ENCODE data around the gene XRN2. TPM values are rescaled to one million over a fixed set of nuclear protein-coding genes. Genes with fewer than 3 reads are reported as not detected.

XRN2 gene
- total and polyA plus RNA-seq, 4 donors: 20.9 to 40.3 (median 25.2) TPM

DNA sequence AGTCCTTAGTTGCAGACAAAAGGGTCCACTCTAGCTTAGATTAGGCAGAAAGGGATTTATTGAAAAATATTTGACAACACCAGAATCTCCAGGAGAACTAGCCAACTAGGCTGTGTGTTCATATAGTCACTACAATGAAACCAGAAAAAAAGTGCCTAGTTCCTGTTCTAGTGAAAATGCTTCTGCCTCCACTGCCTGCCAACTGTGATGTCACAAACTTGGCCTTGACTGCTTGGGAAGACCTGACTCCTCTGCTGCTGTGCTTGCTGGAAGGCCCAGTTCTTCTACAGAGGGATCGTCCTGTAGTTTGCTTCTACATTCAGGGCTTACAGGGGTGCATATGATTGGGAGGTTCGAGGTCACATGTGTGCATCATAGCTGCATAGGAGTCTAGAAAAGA is 40.3 kb upstream of the XRN2 start:
- Histone ChIP-seq H3K4me1 (ENCODE audit: control insufficient read depth in 4 of 4, insufficient read depth in 4 of 4, low read length in 3 of 4) (no peaks in the 10 kb centered on the region), H3K27ac (ENCODE audit: low read depth in 1 of 2, low read length in 2 of 2) (no peak overlapping the region), H3K9ac (ENCODE audit: low read depth in 1 of 2, low read length in 2 of 2) (no peak overlapping the region), H3K36me3 (ENCODE audit: control insufficient read depth in 4 of 4, insufficient read depth in 3 of 4, low read depth in 1 of 4, low read length in 3 of 4) (no peaks in the 10 kb centered on the region), H3K9me3 (ENCODE audit: control insufficient read depth in 4 of 4, low read length in 3 of 4) (peaks cover 0 to 6% (median 5%) of the 10 kb centered on the region in 4 donors), H3K27me3 (ENCODE audit: control insufficient read depth in 4 of 4, insufficient read depth in 4 of 4, low read length in 3 of 4) (no peaks in the 10 kb centered on the region), H3K4me3 (ENCODE audit: low read depth in 1 of 3, low read length in 3 of 3) (no peak overlapping the region)
- 86% methylated on average over 2 of the region's 2 CpGs for WGBS
- no peak for DNase-seq (ENCODE audit: low spot score)
- TF ChIP-seq, protein P1, sequence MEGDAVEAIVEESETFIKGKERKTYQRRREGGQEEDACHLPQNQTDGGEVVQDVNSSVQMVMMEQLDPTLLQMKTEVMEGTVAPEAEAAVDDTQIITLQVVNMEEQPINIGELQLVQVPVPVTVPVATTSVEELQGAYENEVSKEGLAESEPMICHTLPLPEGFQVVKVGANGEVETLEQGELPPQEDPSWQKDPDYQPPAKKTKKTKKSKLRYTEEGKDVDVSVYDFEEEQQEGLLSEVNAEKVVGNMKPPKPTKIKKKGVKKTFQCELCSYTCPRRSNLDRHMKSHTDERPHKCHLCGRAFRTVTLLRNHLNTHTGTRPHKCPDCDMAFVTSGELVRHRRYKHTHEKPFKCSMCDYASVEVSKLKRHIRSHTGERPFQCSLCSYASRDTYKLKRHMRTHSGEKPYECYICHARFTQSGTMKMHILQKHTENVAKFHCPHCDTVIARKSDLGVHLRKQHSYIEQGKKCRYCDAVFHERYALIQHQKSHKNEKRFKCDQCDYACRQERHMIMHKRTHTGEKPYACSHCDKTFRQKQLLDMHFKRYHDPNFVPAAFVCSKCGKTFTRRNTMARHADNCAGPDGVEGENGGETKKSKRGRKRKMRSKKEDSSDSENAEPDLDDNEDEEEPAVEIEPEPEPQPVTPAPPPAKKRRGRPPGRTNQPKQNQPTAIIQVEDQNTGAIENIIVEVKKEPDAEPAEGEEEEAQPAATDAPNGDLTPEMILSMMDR (IDR thresholded peaks at IDR 0.05; ENCODE audit: low read depth, low read length, missing input control): no peak
- TF ChIP-seq RAD21 (IDR thresholded peaks at IDR 0.05) (no peak), RXRA (IDR thresholded peaks at IDR 0.05) (no peak), ATF3 (IDR thresholded peaks at IDR 0.05) (no peak), TAF1 (conservative IDR thresholded peaks at IDR 0.05) (no peak), HNF4G (IDR thresholded peaks at IDR 0.05) (no peak), SP1 (IDR thresholded peaks at IDR 0.05) (no peak), FOXA1 (IDR thresholded peaks at IDR 0.05) (no peak), FOXA2 (IDR thresholded peaks at IDR 0.05) (no peak), NR2F2 (IDR thresholded peaks at IDR 0.05) (no peak), REST (IDR thresholded peaks at IDR 0.05) (no peak), EGR1 (IDR thresholded peaks at IDR 0.05; ENCODE audit: low read depth in 2 of 2) (no peak), HNF4A (conservative IDR thresholded peaks at IDR 0.05) (no peak), YY1 (IDR thresholded peaks at IDR 0.05) (no peak), GABPA (IDR thresholded peaks at IDR 0.05 in 1 of 2, conservative IDR thresholded peaks at IDR 0.05 in 1 of 2) (no peak), JUND (IDR thresholded peaks at IDR 0.05) (no peak)
- TF ChIP-seq, protein P2, sequence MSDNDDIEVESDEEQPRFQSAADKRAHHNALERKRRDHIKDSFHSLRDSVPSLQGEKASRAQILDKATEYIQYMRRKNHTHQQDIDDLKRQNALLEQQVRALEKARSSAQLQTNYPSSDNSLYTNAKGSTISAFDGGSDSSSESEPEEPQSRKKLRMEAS (IDR thresholded peaks at IDR 0.05): no peak
- TF ChIP-seq, protein P3, sequence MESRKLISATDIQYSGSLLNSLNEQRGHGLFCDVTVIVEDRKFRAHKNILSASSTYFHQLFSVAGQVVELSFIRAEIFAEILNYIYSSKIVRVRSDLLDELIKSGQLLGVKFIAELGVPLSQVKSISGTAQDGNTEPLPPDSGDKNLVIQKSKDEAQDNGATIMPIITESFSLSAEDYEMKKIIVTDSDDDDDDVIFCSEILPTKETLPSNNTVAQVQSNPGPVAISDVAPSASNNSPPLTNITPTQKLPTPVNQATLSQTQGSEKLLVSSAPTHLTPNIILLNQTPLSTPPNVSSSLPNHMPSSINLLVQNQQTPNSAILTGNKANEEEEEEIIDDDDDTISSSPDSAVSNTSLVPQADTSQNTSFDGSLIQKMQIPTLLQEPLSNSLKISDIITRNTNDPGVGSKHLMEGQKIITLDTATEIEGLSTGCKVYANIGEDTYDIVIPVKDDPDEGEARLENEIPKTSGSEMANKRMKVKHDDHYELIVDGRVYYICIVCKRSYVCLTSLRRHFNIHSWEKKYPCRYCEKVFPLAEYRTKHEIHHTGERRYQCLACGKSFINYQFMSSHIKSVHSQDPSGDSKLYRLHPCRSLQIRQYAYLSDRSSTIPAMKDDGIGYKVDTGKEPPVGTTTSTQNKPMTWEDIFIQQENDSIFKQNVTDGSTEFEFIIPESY (IDR thresholded peaks at IDR 0.05): no peak

All from liver (tissue), 9 donors.